Panc1 (cell line): ENCODE results near the gene CDK19.

Experiments
- POLR2AphosphoS5 ChIP-seq: IDR thresholded peaks from 2 replicates; pipeline ENCODE4 v1.6.1; 2012; ENCODE audit warnings: mild to moderate bottlenecking, low read depth, low read length, moderate library complexity
- TF ChIP-seq, protein P1 (sequence below): fragments of 450-650 bp; IDR thresholded peaks from 2 replicates; pipeline ENCODE4 v1.5.1; 2017; ENCODE audit warnings: mild to moderate bottlenecking

DNA sequence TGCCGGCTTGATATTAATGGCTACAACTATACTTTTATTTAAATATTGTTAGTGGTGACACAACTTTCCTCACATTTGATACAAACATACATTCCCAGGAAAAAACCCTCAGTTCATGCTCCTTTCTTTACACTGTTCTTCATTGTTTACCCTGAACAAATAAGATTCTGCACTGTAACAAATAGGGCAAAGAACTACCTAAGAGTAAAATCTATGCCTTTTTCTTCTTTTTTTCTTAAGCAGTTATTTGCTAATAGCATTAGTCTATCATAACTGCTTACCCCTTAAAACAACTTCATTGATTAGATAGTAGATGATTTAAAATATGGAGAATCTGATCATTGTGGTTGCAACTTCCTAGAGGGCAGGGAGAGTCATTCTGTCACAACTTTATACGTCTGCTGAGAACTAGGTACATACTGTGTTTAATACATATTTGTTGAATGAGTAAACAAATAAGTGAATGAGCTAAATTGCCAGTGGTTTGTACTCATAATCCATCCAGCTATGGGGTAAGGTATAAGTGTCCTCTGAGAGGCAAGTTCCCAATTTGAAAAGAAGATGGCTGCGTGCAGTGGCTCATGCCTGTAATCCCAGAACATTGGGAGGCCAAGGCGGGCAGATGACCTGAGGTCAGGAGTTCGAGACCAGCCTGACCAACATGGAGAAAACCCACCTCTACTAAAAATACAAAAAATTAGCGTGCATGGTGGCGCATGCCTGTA lies 161.0 kb downstream of the CDK19 start:
- TF ChIP-seq, protein P1, sequence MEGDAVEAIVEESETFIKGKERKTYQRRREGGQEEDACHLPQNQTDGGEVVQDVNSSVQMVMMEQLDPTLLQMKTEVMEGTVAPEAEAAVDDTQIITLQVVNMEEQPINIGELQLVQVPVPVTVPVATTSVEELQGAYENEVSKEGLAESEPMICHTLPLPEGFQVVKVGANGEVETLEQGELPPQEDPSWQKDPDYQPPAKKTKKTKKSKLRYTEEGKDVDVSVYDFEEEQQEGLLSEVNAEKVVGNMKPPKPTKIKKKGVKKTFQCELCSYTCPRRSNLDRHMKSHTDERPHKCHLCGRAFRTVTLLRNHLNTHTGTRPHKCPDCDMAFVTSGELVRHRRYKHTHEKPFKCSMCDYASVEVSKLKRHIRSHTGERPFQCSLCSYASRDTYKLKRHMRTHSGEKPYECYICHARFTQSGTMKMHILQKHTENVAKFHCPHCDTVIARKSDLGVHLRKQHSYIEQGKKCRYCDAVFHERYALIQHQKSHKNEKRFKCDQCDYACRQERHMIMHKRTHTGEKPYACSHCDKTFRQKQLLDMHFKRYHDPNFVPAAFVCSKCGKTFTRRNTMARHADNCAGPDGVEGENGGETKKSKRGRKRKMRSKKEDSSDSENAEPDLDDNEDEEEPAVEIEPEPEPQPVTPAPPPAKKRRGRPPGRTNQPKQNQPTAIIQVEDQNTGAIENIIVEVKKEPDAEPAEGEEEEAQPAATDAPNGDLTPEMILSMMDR: no peak
- no peak for TF ChIP-seq POLR2AphosphoS5
